ENCODE data around the gene SEL1L3.

The SEL1L3 gene

DNA sequence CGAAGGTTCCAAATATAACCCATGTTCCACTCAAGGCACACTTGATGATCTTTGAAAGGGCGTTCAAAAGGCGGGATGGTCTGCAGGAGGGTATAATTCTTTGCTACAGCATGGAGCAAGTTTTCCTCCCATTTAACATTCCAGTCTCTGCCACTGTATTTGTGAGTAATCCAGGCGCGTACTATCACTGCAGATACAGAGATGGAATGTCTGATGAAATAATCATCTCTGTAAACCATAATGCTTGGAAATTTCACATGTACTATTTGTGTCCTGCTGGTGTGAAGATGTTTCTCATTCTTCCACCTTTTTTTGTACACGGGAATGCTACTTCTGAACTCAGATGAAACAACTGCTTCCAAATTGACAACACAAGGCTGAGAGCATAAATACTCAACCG is 15.5 kb downstream of the SEL1L3 start:
- ChIA-PET CTCF (no interaction called here), POLR2A (no interaction called here)
- DNase-seq (ENCODE audit: extremely low spot score), result no peak
- TF ChIP-seq, protein P1, sequence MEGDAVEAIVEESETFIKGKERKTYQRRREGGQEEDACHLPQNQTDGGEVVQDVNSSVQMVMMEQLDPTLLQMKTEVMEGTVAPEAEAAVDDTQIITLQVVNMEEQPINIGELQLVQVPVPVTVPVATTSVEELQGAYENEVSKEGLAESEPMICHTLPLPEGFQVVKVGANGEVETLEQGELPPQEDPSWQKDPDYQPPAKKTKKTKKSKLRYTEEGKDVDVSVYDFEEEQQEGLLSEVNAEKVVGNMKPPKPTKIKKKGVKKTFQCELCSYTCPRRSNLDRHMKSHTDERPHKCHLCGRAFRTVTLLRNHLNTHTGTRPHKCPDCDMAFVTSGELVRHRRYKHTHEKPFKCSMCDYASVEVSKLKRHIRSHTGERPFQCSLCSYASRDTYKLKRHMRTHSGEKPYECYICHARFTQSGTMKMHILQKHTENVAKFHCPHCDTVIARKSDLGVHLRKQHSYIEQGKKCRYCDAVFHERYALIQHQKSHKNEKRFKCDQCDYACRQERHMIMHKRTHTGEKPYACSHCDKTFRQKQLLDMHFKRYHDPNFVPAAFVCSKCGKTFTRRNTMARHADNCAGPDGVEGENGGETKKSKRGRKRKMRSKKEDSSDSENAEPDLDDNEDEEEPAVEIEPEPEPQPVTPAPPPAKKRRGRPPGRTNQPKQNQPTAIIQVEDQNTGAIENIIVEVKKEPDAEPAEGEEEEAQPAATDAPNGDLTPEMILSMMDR (IDR thresholded peaks at IDR 0.05; ENCODE audit: control extremely low read depth, extremely low read depth, low read depth, missing control alignments), result no peak

DNA sequence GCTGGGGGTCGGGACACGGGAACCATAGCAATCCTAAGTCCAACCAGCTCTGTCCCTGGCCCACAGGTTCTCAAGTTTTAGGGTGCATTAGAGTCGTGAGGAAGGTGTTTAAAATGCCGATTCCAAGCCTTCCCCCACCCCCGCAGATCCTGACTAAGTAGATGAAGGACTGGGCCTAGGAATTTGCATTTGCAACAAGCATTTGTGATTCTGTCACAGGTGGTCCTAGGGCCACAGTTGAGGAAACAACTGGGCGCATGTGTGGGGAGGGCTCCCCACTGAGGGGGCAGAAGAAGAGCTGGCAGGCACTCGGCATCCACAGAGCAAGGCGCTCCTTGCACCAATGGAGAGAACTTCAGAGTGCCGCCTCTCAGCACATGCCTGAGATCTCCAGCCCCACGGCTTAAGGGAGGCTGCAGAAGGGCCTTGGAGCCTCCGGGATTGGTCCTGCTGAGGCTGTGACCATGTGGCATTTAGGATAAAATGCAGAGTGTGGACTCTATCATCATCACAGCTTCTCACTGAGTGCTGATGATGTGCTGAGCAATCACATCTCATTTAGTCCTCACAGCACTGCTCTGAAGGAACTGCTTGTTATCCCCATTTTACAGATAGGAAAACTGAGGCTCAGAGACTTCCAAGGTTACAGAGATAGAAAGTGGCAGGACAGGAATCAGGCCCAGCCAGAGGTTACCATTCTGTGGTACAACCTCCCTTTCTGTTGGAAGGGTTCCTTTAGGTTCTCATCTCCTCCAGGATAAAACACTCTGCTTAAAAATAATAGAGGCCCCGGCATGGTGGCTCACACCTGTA is 16.7 kb downstream of the SEL1L3 start:
- POLR2A ChIA-PET, result interaction anchor here (0.6 kb wide), 1 partner anchor 192 kb away, joined by 5 read pairs; no protein-coding TSS in a partner anchor
- CTCF ChIA-PET, result interaction anchor here (1.3 kb wide), 1 partner anchor 9 kb away, joined by 3 read pairs; no protein-coding TSS in a partner anchor
- TF ChIP-seq, protein P1 (IDR thresholded peaks at IDR 0.05; ENCODE audit: control extremely low read depth, extremely low read depth, low read depth, missing control alignments), result no peak
- DNase-seq (ENCODE audit: extremely low spot score), result no peak

DNA sequence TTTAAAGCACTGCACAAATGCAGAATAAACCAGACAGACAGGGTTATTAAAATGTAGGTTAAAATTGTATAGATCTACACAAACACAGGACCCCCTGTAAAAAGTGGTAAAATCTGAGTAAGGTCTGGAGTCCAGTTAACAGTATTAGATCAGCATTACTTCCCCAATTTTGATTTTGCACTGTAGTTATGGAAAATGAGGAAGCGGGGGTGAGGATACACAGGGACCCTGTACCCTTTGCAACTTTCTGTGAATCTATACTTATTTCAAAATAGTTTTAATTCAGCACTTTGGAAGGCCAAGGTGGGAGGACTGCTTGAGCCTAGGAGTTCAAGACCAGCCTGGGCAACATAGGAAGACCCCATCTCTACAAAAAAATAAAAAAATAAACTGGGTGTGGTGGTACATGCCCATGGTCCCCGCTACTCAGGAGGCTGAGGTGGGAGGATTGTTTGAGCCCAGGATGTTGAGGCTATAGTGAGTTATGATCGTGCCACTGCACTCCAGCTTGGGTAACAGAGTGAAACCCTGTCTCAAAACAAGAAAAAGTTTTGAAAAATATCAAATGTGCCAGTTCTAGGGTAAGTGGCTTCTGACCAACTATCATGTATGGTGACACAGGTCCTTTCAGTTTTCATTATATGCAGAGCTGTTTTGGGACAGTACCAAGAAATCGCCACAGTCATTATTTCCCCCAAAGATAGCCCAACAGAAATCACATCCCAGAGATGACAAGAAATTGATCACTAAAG is 17.7 kb downstream of the SEL1L3 start:
- ChIA-PET POLR2A (interaction anchor here (0.6 kb wide), 1 partner anchor 193 kb away, joined by 5 read pairs; no protein-coding TSS in a partner anchor), CTCF (interaction anchor here (1.2 to 1.3 kb wide), 2 partner anchors 9 to 143 kb away, joined by 3 to 5 read pairs; no protein-coding TSS in a partner anchor)
- TF ChIP-seq, protein P1 (IDR thresholded peaks at IDR 0.05; ENCODE audit: control extremely low read depth, extremely low read depth, low read depth, missing control alignments), result no peak
- DNase-seq (ENCODE audit: extremely low spot score), result no peak

DNA sequence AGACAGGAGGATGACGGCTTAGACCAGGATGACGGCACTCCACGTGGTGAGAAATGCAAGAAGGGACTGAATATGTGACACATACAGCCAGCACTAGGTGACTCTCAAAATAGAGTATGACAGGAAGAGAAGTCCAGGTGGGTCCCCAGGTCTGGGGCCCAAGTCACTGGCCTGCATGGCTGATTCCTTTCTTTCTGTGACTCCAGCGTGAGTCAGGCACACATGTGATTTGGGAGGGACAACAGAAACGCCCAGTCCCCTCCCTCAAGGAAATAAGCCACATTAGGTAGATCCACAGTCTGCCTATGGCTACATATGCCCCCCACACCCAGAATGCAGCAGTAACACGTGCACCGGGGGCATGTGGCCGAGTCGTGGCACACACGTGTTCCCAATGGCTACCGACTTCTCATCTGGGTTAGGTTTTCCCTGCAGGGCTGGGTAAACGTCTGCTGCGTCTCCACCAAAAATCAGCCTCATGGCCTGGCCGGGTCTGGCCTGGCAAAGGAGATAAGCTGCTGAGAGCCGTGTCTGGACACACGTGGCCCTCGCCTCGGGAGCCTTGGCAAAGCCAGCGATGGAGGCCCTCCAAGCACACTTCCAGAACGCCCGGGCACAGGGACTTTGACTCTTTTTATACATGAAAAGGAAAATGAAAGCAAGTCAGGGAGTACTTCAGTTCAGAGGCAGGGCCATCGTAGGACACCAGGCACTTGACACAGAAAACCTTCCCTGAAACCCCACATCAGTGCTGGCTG is 19.3 kb downstream of the SEL1L3 start:
- POLR2A ChIA-PET, result no interaction called here
- CTCF ChIA-PET, result interaction anchor here (1.2 kb wide), 1 partner anchor 144 kb away, joined by 5 read pairs; no protein-coding TSS in a partner anchor
- TF ChIP-seq, protein P1 (IDR thresholded peaks at IDR 0.05; ENCODE audit: control extremely low read depth, extremely low read depth, low read depth, missing control alignments), result no peak
- peak; percentile 41 for DNase-seq (ENCODE audit: extremely low spot score)

DNA sequence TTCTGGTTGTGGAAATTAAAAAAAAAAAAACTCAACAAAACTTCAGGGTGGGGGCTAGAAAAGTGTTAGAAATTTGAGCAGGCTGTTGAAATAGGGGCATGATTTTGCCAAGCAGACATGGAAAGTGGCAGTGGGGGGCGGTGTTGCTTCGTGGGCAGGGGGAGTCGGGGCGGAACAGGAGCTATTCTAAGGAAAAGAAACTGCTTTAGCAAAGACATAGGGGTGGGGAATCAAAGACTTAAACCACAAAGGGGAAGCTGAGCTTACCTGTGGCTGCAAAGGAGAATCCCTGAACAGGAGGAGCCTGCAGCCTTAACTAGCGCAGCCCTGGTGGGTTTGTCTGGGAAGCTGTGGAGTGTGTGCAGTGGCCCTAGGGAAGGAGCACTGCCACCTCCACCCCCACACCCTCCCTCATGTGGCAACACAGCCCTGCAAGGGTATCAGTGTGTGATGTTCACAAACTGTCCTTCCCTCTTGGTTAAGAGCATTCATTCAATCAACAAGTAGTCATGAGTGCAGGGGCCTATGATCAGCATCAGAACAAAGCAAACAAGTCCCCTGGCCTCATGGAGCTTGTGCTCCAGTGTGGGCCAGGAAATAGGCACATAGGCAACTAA is 20.5 kb downstream of the SEL1L3 start:
- peak; percentile 76 for DNase-seq (ENCODE audit: extremely low spot score)
- CTCF ChIA-PET, result interaction anchor here (0.8 to 2.8 kb wide), 15 partner anchors 8 to 331 kb away, joined by 3 to 9 read pairs (median 3); no protein-coding TSS in a partner anchor
- POLR2A ChIA-PET, result interaction anchor here (0.9 kb wide), 1 partner anchor 13 kb away, joined by 4 read pairs; no protein-coding TSS in a partner anchor
- TF ChIP-seq, protein P1 (IDR thresholded peaks at IDR 0.05; ENCODE audit: control extremely low read depth, extremely low read depth, low read depth, missing control alignments), result peak; percentile 68
